SK-N-MC (cell line): ENCODE results near the gene ZNF827.

Experiments used
- DNase-seq: peaks from one replicate; pipeline ENCODE4 v3.0.0-alpha.2; 2011; ENCODE audit warnings: low read depth, low spot score
- H3K27ac ChIP-seq: fragments of 200-600 bp; sonication (generic); 2 replicates; pipeline ENCODE4 v1.5.1; 2016; ENCODE audit warnings: mixed run types
- H3K36me3 ChIP-seq: fragments of 200-600 bp; sonication (generic); 2 replicates; pipeline ENCODE4 v1.6.1; 2017; ENCODE audit warnings: antibody characterized with exemption, low read length, mixed read lengths; ENCODE audit not compliant: insufficient read depth
- H3K4me3 ChIP-seq: fragments of 200-600 bp; sonication (generic); 2 replicates; pipeline ENCODE4 v1.5.1; 2016
- H3K9ac ChIP-seq: fragments of 200-600 bp; sonication (generic); 2 replicates; pipeline ENCODE4 v1.8.0; 2017; ENCODE audit warnings: mixed run types, mixed read lengths; ENCODE audit not compliant: insufficient read length
- H3K9me3 ChIP-seq: fragments of 200-600 bp; sonication (generic); 2 replicates; pipeline ENCODE4 v1.6.1; 2017; ENCODE audit warnings: low read depth, mild to moderate bottlenecking, antibody characterized with exemption, low read length, moderate library complexity, mixed read lengths
- EZH2 ChIP-seq: fragments of 200-600 bp; sonication (generic); IDR thresholded peaks from one replicate; pipeline ENCODE4 v1.6.1; 2017; ENCODE audit warnings: antibody characterized with exemption
- FOXP2 ChIP-seq: optimal IDR thresholded peaks from 2 replicates; pipeline ENCODE3; 2011; ENCODE audit warnings: mild to moderate bottlenecking, moderate library complexity; ENCODE audit not compliant: insufficient read depth; ENCODE audit errors: extremely low read length, control extremely low read depth
- POLR2AphosphoS5 ChIP-seq: IDR thresholded peaks from 2 replicates; pipeline ENCODE4 v1.6.1; 2012; ENCODE audit warnings: mild to moderate bottlenecking, low read depth, low read length, borderline replicate concordance

The ZNF827 gene

DNA sequence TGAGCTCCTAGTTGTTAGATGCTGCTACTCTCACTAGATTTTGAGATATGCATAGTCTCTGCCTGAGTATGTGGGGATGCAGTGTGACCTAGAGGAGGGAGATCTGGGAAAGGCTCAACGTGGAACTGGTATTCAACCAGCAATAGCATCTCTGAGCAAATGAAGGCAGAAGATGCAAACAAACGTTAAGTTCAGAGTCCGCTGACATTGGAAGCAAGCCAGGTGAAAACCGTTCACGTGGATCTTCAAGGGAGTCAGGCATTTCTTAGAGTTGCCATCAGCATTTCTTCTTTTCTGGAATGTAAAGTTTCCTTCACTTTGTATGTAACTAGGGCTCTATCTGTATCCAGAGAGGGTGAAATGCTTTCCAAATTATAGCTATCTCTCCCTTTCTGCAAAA, 198.8 kb downstream of the ZNF827 start:
- DNase-seq, result no peak
- Histone ChIP-seq H3K27ac (no peak overlapping the region), H3K36me3 (no peaks in the 10 kb centered on the region), H3K9ac (no peak overlapping the region), H3K4me3 (no peak overlapping the region), H3K9me3 (no peaks in the 10 kb centered on the region)
- no peak for TF ChIP-seq POLR2AphosphoS5
- TF ChIP-seq EZH2, result no peak
- no peak for TF ChIP-seq FOXP2

DNA sequence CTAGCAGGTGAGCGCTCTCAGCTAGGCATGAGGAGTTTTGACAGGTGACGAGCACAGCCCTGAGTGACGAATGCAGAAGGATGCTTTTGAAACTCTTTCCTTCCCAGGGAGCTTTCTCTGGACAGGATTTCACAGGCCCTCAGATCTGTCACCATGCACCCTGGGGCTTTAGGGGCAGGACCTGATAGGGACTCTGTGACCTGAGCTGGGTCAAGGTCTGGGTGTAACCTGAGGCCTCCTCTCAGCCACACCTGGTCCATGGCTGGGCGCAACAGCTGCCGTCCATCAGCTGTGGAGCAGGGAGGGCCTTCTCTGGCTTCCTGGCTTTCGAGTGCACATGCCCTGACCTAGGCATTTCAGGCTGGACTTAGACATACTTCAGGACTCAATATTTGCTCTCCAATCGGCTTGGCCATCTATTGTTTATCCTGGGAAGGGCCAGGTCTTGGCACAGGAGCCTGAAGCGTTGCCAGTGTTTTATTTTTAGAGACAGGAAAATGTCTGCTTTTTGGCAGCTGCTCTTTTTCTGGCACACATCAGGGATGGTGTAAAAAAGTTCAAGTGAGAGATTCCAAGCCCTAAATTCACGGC, 202.3 kb downstream of the ZNF827 start:
- no peaks in the 10 kb centered on the region for H3K36me3 ChIP-seq
- DNase-seq, result no peak
- H3K4me3 ChIP-seq, result no peak overlapping the region
- H3K9me3 ChIP-seq, result no peaks in the 10 kb centered on the region
- H3K27ac ChIP-seq, result no peak overlapping the region
- no peak for TF ChIP-seq EZH2
- TF ChIP-seq POLR2AphosphoS5, result no peak
- no peak for TF ChIP-seq FOXP2
- no peak overlapping the region for H3K9ac ChIP-seq

DNA sequence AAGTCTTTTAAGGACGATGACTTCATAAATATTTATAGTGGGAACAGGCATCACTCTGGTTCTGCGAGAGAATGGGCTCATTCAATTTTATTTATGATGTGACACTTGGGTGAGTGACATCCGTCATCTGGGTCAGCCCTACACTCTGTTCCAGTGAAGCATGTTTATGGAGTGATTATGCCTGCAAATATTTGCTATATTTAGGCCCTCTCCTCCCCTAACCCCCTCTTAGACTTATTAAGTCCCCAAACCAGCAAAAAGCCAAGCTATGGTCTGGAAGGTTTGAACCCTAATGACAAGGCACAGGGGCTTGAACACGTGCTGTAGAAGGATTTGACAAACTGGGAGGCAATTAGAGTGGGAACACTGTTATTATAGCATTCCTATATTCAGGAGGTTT, 202.8 kb downstream of the ZNF827 start:
- H3K36me3 ChIP-seq, result no peaks in the 10 kb centered on the region
- H3K9me3 ChIP-seq, result no peaks in the 10 kb centered on the region
- no peak for TF ChIP-seq FOXP2
- no peak for TF ChIP-seq EZH2
- no peak for TF ChIP-seq POLR2AphosphoS5
- H3K4me3 ChIP-seq, result no peak overlapping the region
- no peak overlapping the region for H3K9ac ChIP-seq
- H3K27ac ChIP-seq, result no peak overlapping the region
- no peak for DNase-seq

DNA sequence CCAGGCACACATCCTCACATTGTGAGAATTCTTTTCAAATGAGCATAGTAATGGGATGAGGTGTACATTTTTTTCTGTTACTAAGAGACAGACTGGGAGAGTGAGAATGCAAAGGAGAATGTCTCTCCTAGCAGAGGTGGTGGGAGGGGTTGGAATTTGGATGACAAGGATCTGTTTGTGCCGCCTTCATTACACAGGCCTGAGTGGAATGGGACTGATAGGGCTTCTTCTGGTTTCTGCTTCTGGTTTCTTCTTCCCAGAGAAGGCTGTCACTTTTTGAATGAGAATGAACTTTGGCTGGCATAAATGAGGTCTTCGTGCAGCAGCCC, 203.3 kb downstream of the ZNF827 start:
- H3K27ac ChIP-seq, result no peak overlapping the region
- H3K9ac ChIP-seq, result no peak overlapping the region
- DNase-seq, result no peak

DNA sequence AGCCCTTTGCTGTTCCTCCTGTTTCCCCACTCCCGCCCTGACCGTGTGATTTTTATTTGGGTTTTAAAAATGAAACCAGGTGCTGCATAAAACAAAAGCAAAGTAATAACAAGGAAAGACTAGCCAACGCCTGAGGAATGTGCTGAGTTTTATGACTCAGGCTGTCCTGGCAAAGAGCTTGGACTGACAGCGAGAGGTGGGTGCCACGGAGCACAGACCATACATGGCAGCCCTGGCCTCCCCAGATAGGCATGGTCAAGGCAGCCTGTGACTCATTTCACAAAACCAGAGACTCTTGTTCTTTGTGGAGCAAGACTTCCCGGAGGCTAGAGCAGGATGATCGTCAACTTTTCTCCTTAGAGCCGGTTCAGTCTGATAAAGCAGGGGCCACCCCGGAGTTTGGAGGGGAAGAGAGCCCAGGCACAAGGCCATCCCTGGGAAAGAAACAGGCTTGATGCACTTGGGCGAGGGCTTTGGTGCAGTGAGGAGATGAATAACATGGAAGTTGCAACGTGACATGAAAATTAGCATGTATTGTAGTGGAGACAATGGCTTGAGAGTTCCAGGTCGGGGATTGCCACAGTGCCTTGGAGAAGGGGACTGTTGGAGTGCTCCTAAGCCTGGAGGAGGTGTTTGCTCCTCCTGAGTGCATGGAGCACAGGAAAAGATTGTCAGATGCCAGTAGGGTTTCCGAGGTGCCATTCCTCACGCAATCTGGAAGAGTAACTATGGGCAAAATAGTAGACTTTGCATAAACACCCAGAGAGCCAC, 203.9 kb downstream of the ZNF827 start:
- Histone ChIP-seq H3K9ac (no peak overlapping the region), H3K36me3 (no peaks in the 10 kb centered on the region), H3K4me3 (no peak overlapping the region), H3K9me3 (no peaks in the 10 kb centered on the region), H3K27ac (no peak overlapping the region)
- DNase-seq, result no peak
- no peak for TF ChIP-seq POLR2AphosphoS5
- no peak for TF ChIP-seq FOXP2
- no peak for TF ChIP-seq EZH2

More for the DNA sequence above, 203.3 kb downstream of the ZNF827 start:
- H3K4me3 ChIP-seq, result no peak overlapping the region
- TF ChIP-seq FOXP2, result no peak
- no peak for TF ChIP-seq EZH2
- TF ChIP-seq POLR2AphosphoS5, result no peak
- no peaks in the 10 kb centered on the region for H3K9me3 ChIP-seq
- no peaks in the 10 kb centered on the region for H3K36me3 ChIP-seq

DNA sequence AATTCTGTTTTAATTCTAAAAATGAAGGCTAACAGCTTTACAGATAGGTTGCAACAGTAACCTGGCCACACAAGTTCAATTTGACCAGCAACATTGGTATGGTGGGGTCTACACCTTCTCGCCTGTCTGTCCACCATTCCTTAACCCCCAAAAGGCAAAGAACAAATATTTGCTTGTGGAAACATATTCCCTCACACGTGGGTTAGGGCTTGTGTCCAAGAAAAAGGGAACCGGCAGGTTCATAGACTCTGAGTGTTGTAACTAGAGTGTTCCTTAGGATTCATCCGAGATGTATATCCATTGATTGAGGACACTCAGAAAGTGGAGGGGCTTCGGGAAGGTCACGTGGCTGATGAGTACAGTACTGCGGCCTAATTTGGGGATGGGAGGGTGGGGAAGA, 204.6 kb downstream of the ZNF827 start:
- H3K27ac ChIP-seq, result peak overlapping the region; percentile 87; the same call in 1 of the 2 replicates
- DNase-seq, result no peak
- no peaks in the 10 kb centered on the region for H3K36me3 ChIP-seq
- H3K9me3 ChIP-seq, result no peaks in the 10 kb centered on the region
- no peak overlapping the region for H3K4me3 ChIP-seq
- H3K9ac ChIP-seq, result no peak overlapping the region
- TF ChIP-seq FOXP2, result no peak
- TF ChIP-seq POLR2AphosphoS5, result no peak
- no peak for TF ChIP-seq EZH2

DNA sequence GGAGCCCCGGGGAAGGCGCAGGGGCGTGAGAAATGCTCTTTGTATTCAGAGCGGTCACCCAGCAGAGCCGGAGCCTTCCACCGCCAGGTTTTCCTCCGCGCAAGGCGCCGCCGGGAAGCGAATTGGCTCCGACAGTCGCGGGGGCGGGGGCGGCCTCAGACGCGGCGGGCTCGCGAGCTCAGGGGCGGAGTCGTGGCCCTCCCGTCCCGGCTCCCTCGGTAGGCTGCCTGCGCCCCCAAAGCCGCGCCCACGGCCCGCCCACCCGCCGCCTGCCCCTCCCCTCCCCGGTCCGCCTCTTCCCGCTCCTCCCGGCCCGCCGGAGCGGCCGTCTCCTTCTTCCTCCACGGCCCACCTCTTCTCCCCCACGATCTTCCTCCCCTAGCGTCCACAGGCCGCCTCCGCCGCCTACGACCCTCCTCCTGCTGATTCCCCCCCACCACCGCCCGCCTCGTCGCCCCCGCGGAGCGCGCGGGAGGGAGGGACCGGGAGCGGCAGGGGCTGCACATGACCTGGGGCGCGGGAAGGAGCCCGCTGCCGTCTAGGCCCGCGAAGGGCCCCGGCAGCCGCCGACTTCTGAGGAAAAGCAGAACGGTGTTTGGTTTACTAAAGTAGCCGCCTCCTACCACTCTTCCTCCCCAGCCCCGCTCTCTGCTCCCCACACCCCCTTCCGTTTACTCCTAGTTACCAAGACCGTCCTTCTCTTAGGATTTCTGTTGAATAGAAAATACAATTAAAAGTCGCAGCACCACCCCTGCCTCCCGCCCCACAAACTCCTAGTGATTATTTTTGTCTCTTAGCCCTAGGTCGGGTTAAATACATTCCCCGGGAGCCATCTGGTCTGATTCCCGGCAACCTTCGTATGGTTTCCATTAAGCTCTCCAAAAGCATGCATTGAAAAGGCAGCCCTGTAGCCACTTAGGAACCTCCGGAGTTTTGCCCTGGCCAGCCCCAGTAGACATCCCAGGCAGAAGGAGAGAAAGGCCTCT, 205.4 kb downstream of the ZNF827 start:
- H3K9ac ChIP-seq, result peak overlapping the region; percentile 91

DNA sequence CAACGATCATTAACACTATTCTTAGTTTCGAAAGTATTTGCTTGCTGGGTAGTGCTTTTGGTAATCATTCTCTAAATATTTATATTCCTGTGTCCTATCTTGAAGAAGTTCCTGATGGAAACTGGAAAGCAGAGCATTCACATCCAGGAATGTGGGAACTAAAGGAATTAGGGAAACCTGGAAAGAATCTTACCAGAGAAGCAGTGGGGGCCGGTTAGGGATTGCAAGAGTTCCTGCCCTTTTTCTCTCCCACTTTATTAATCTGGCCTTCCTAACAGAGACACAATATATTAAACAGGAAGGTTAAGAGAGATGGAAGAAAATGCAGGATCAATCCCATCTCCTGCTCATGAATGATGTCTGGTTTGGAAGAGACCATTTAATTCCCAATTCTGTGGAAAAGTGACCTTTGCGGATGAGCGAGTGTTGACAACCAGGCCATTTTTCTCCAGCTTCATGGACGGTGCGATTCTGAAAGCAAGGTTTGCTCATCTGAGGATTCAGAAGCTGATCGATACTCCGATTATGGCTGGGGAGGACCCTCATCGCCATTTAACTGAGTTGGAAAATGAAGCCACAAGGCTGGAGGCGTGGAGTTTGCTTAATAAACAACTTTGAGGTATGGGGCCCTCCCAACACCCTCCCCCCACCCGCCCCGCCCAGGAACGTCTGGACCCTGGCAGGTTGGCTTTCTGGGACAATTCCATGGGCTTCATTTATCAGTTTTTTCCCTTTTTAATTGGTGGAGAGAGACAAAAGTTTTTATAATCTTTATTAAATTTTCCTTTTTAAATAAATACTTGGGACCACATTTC, 206.4 kb downstream of the ZNF827 start:
- Histone ChIP-seq H3K36me3 (no peaks in the 10 kb centered on the region), H3K9ac (peak overlapping the region; percentile 87), H3K9me3 (no peaks in the 10 kb centered on the region), H3K4me3 (peak overlapping the region; percentile 87), H3K27ac (peak overlapping the region; percentile 82; the same call in 1 of the 2 replicates)
- DNase-seq, result no peak
- TF ChIP-seq FOXP2 (no peak), EZH2 (no peak), POLR2AphosphoS5 (no peak)

More for the DNA sequence above, 205.4 kb downstream of the ZNF827 start:
- Histone ChIP-seq H3K4me3 (peak overlapping the region; percentile 87), H3K27ac (peak overlapping the region; percentile 87), H3K9me3 (no peaks in the 10 kb centered on the region), H3K36me3 (no peaks in the 10 kb centered on the region)
- TF ChIP-seq POLR2AphosphoS5 (peak; percentile 70; the same call in 1 of the 2 replicates), FOXP2 (no peak)
- DNase-seq, result peak; percentile 22
